ENCODE measurements around the gene RETREG2. TPM values are rescaled to one million over a fixed set of nuclear protein-coding genes. Genes with fewer than 3 reads are reported as not detected.

Gene RETREG2
- total and polyA plus RNA-seq, 2 of the 4 experiments (the other 2 are of a cell fraction): 45.2 to 51.1 TPM

GRCh38 chr2:219160186-219161017 lies 17.7 kb upstream of the RETREG2 start, which contains the start of gene NHEJ1 (continued):
- TF ChIP-seq CTCF (conservative IDR thresholded peaks at IDR 0.05; ENCODE audit: low read depth, low read length): peak; percentile 95
- TF ChIP-seq CHD1 (IDR thresholded peaks at IDR 0.05; ENCODE audit: low read depth, low read length): no peak
- peak; percentile 75 for TF ChIP-seq SMC3 (IDR thresholded peaks at IDR 0.05; ENCODE audit: low read depth, low read length)

Measured in IMR-90 (cell line).